Lung (tissue), 12 donors: ENCODE data around the gene DBNDD1. TPM values are rescaled to one million over a fixed set of nuclear protein-coding genes. Genes with fewer than 3 reads are reported as not detected.

Source experiments
- ATAC-seq: fragments of 200-7000 bp; cut with Tn5 transposase; one replicate; pipeline ENCODE4 v1.9.1; 2020; ENCODE audit warnings: moderate number of reproducible peaks; ENCODE audit not compliant: insufficient read depth, low FRiP score
- DNase-seq, 3 donors: peaks; one replicate each; pipeline ENCODE4 v3.0.0-alpha.2; 2013 to 2017
- H3K27ac ChIP-seq, 2 donors: one replicate each; pipeline ENCODE4 v1.5.1; 2013; ENCODE audit warnings: mild to moderate bottlenecking in 2 of 2, moderate library complexity in 2 of 2, control low read depth in 1 of 2, inconsistent platforms in 1 of 2, low read depth in 1 of 2, low read length in 1 of 2
- H3K27me3 ChIP-seq, 3 donors: one replicate each; pipeline ENCODE4 v1.5.1; 2013; ENCODE audit warnings: low read length in 2 of 3; ENCODE audit not compliant: control insufficient read depth in 3 of 3, insufficient read depth in 3 of 3
- H3K36me3 ChIP-seq, 4 donors: one replicate each; pipeline ENCODE4 v1.5.1; 2013; ENCODE audit warnings: low read length in 4 of 4, mild to moderate bottlenecking in 1 of 4, moderate library complexity in 1 of 4; ENCODE audit not compliant: control insufficient read depth in 4 of 4, insufficient read depth in 4 of 4
- H3K4me1 ChIP-seq, 5 donors: one replicate each; pipeline ENCODE4 v1.5.1; 2013; ENCODE audit warnings: low read length in 5 of 5, mild to moderate bottlenecking in 2 of 5, moderate library complexity in 1 of 5; ENCODE audit not compliant: control insufficient read depth in 5 of 5, insufficient read depth in 5 of 5
- H3K4me3 ChIP-seq: one replicate; pipeline ENCODE4 v1.5.1; 2013; ENCODE audit warnings: mild to moderate bottlenecking, control low read depth, moderate library complexity
- H3K9ac ChIP-seq, 2 donors: one replicate each; pipeline ENCODE4 v1.5.1; 2013; ENCODE audit warnings: low read length in 2 of 2, control low read depth in 1 of 2; ENCODE audit not compliant: insufficient read depth in 1 of 2
- H3K9me3 ChIP-seq, 4 donors: one replicate each; pipeline ENCODE4 v1.5.1; 2013; ENCODE audit warnings: low read length in 3 of 4, mild to moderate bottlenecking in 1 of 4, moderate library complexity in 1 of 4; ENCODE audit not compliant: control insufficient read depth in 4 of 4, insufficient read depth in 3 of 4
- WGBS, 2 donors: extraction: QIAGEN DNeasy Blood & Tissue Kit; methylation state at CpG; one replicate each; pipeline ENCODE4 v1.1.7; 2013; 5-methylcytosine and 5-hydroxymethylcytosine counted together
- polyA plus RNA-seq, 2 donors: library from polyadenylated mRNA; stranded (reverse); fragments of 200-250 nt; gene quantifications; one replicate each; pipeline ENCODE4 v1.2.1, GENCODE V29; 2013
- total RNA-seq, 2 donors: library from RNA; depleted of rRNA in 1 of 2; stranded (reverse); fragments of >200 nt in 1 of 2; gene quantifications; one replicate each; pipeline ENCODE4 v1.2.1, GENCODE V29; 2014 to 2021
- TF ChIP-seq, protein P1 (sequence below): IDR thresholded peaks from 2 replicates; pipeline ENCODE4 v1.5.1; 2012; ENCODE audit warnings: mild to moderate bottlenecking; ENCODE audit errors: control extremely low read depth, extremely low read depth
- donor health status: control.
- donor health status: control.
- donor health status: Bipolar disorder and iron deficiency.
- donor health status: healthy.
- donor health status: DM: yes; HTN: yes; CAD: no.

DBNDD1 gene
- total and polyA plus RNA-seq, 4 donors = 2.5 to 5.8 (median 4.5) TPM

DNA sequence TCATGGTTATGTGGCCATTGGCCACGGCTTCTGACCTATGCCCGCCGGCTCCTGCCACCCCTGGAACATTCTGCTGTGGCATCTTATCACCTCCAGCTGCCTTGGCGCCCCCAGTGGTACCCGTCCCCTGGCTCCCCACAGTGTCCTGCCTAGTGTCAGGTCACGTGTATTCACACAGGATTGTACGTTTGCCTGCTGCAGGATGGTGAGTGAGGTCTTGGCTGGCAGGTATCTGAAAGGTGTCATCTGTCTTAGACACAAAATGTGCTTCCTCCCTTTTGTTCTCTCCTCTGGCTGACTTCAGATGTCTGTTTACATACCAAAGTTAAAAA, 24.9 kb downstream of the DBNDD1 start:
- H3K27ac ChIP-seq = peak overlapping the region in 1 of 2 donors; percentile 48
- TF ChIP-seq, protein P1, sequence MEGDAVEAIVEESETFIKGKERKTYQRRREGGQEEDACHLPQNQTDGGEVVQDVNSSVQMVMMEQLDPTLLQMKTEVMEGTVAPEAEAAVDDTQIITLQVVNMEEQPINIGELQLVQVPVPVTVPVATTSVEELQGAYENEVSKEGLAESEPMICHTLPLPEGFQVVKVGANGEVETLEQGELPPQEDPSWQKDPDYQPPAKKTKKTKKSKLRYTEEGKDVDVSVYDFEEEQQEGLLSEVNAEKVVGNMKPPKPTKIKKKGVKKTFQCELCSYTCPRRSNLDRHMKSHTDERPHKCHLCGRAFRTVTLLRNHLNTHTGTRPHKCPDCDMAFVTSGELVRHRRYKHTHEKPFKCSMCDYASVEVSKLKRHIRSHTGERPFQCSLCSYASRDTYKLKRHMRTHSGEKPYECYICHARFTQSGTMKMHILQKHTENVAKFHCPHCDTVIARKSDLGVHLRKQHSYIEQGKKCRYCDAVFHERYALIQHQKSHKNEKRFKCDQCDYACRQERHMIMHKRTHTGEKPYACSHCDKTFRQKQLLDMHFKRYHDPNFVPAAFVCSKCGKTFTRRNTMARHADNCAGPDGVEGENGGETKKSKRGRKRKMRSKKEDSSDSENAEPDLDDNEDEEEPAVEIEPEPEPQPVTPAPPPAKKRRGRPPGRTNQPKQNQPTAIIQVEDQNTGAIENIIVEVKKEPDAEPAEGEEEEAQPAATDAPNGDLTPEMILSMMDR = no peak

DNA sequence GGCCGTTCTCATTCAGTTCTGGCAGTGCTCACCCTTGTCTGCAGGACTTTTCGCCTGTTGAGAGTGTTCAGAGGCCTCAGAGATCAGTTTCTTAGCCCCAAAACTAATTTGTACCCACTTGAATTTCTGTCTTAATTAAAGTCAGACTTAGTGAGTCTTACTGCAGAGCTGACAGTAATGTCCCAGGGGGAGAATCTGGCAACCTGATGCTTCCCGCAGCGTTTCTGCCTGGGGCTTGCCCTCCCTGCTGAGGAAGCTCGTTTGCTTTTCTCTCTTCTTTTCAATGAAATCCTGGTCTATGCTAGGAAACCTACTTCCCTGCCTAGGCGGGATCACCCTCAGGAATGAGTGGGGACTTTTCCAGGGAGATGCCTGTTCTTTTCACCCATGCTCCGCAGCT, 25.3 kb downstream of the DBNDD1 start:
- H3K9ac ChIP-seq = no peak overlapping the region
- peak overlapping the region in 1 of 2 donors; percentile 48 for H3K27ac ChIP-seq
- H3K27me3 ChIP-seq = no peaks in the 10 kb centered on the region
- WGBS, 2 donors = 90 to 92% methylated on average over 7 of the region's 7 CpGs
- H3K36me3 ChIP-seq = peaks cover 7 to 35% (median 26%) of the 10 kb centered on the region in 4 donors
- no peak overlapping the region for H3K4me3 ChIP-seq
- TF ChIP-seq, protein P1 = no peak
- H3K9me3 ChIP-seq = peaks cover 0 to 10% (median 0%) of the 10 kb centered on the region in 4 donors
- no peaks in the 10 kb centered on the region for H3K4me1 ChIP-seq
- DNase-seq (no peak), ATAC-seq (no peak)

More for the DNA sequence above, 24.9 kb downstream of the DBNDD1 start:
- no peak overlapping the region for H3K9ac ChIP-seq
- peaks cover 3 to 34% (median 26%) of the 10 kb centered on the region in 4 donors for H3K36me3 ChIP-seq
- 81 to 83% methylated on average over 7 of the region's 7 CpGs for WGBS, 2 donors
- no peak for ATAC-seq
- no peaks in the 10 kb centered on the region for H3K4me1 ChIP-seq
- peaks cover 0 to 10% (median 0%) of the 10 kb centered on the region in 4 donors for H3K9me3 ChIP-seq
- no peaks in the 10 kb centered on the region for H3K27me3 ChIP-seq
- no peak for DNase-seq
- H3K4me3 ChIP-seq = no peak overlapping the region

DNA sequence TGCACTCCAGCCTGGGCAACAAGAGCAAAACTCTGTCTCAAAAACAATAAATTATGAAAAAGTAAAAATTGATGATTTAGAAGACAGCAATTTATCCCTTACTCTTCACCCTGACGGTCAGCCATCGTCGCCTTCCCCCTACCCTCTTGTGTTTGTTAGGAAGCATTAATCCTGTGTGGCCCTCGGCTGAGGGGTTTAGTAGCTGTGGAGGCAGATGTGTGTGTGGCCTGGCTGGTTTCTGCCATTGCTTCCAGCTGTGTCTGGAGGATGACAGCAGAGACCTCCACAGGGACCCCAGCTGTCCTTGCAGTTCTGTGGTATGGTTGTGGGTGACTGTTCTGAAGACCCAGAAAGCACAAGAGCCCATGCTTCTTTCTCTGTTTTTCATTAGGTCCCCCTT, 25.9 kb downstream of the DBNDD1 start:
- Histone ChIP-seq H3K9me3 (peaks cover 0 to 10% (median 0%) of the 10 kb centered on the region in 4 donors), H3K4me3 (no peak overlapping the region), H3K36me3 (peaks cover 8 to 34% (median 26%) of the 10 kb centered on the region in 4 donors), H3K9ac (no peak overlapping the region), H3K4me1 (no peaks in the 10 kb centered on the region), H3K27ac (no peak overlapping the region), H3K27me3 (no peaks in the 10 kb centered on the region)
- DNase-seq (no peak), ATAC-seq (no peak)
- 94 to 99% methylated on average over 4 of the region's 4 CpGs for WGBS, 2 donors
- TF ChIP-seq, protein P1 = no peak

DNA sequence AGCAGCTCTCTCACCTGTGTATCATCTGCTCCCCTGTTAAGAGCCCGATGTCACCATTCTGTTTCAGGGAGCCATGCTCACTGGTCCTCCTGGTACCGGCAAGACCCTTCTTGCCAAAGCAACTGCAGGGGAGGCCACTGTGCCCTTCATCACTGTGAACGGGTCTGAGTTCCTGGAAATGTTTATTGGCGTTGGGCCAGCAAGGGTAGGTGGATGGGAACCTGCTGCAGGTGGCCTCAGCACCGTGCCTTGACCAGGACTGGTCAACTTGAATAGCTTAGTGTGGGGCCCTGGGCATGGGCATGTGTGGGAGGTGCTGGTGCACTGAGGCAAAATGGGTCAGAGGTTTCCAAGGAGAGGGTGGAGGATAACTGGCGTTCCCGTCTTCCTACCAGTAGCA, 28.5 kb downstream of the DBNDD1 start:
- TF ChIP-seq, protein P1 = no peak
- no peak for DNase-seq
- H3K36me3 ChIP-seq = peaks cover 16 to 45% (median 22%) of the 10 kb centered on the region in 4 donors

More for the DNA sequence above, 28.5 kb downstream of the DBNDD1 start:
- no peak overlapping the region for H3K9ac ChIP-seq
- peaks cover 0 to 9% (median 0%) of the 10 kb centered on the region in 4 donors for H3K9me3 ChIP-seq
- no peaks in the 10 kb centered on the region for H3K4me1 ChIP-seq
- H3K4me3 ChIP-seq = no peak overlapping the region
- ATAC-seq = no peak
- H3K27me3 ChIP-seq = no peaks in the 10 kb centered on the region
- no peak overlapping the region for H3K27ac ChIP-seq
- WGBS, 2 donors = 88 to 91% methylated on average over 7 of the region's 7 CpGs
